IMR-90 (cell line): Measurements from ENCODE around the gene AKR1A1. TPM values are rescaled to one million over a fixed set of nuclear protein-coding genes. Genes with fewer than 3 reads are reported as not detected.

ENCODE experiments used
- ATAC-seq: fragments of 200-7000 bp; cut with Tn5 transposase; 2 replicates; pipeline ENCODE4 v1.9.1; 2020; ENCODE audit warnings: low read depth, mild to moderate bottlenecking, moderate library complexity
- BruUV-seq: library from RNA; stranded (reverse); fragments of 400-500 nt; replicated peaks from 2 replicates; lab custom pipeline; 2021; lab: Mats Ljungman, UMichigan
- CTCF ChIA-PET: fragments of 300-600 bp; formaldehyde crosslinking; extraction: SDS; loops from one replicate; lab custom pipeline; 2021; ENCODE audit warnings: antibody characterized with exemption; lab: Yijun Ruan, JAX
- POLR2A ChIA-PET: fragments of 300-600 bp; sonication (Branson Sonifier 250); formaldehyde crosslinking; loops from one replicate; lab custom pipeline; 2022; ENCODE audit warnings: antibody characterized with exemption; ENCODE audit not compliant: unreplicated experiment; lab: Charles Lee
- DNase-seq: peaks from one replicate; pipeline ENCODE4 v3.0.0; 2013
- H2AFZ ChIP-seq: replicated peaks from 2 replicates; pipeline ENCODE3; 2013; ENCODE audit warnings: low read length, mild to moderate bottlenecking; ENCODE audit not compliant: poor library complexity
- H2AK5ac ChIP-seq: 2 replicates; pipeline ENCODE4 v1.6.1; 2013; ENCODE audit warnings: low read depth, low read length, inconsistent platforms
- H2AK9ac ChIP-seq: replicated peaks from 2 replicates; pipeline ENCODE3; 2013; ENCODE audit warnings: mild to moderate bottlenecking, low read depth, low read length, moderate library complexity; ENCODE audit not compliant: poor library complexity
- H2BK120ac ChIP-seq: 2 replicates; pipeline ENCODE4 v1.6.1; 2013; ENCODE audit warnings: low read depth, low read length, inconsistent platforms
- H2BK15ac ChIP-seq: 3 replicates; pipeline ENCODE4 v1.6.1; 2013; ENCODE audit warnings: low read depth, low read length, inconsistent platforms
- H2BK20ac ChIP-seq: 2 replicates; pipeline ENCODE4 v1.6.1; 2013; ENCODE audit warnings: low read depth, mild to moderate bottlenecking, inconsistent platforms, low read length, moderate library complexity
- H2BK5ac ChIP-seq: 2 replicates; pipeline ENCODE4 v1.6.1; 2013; ENCODE audit warnings: mild to moderate bottlenecking, low read depth, low read length, inconsistent platforms; ENCODE audit not compliant: poor library complexity, severe bottlenecking
- H3K14ac ChIP-seq: replicated peaks from 2 replicates; pipeline ENCODE4 v1.6.1; 2013; ENCODE audit warnings: low read depth, low read length, inconsistent platforms
- H3K18ac ChIP-seq: 2 replicates; pipeline ENCODE4 v1.6.1; 2013; ENCODE audit warnings: low read depth, low read length, control low read depth
- H3K23ac ChIP-seq: 2 replicates; pipeline ENCODE4 v1.6.1; 2013; ENCODE audit warnings: low read depth, low read length, inconsistent platforms
- H3K27ac ChIP-seq: 2 replicates; pipeline ENCODE4 v1.5.1; 2013; ENCODE audit warnings: mild to moderate bottlenecking, control low read depth, low read length; ENCODE audit not compliant: insufficient read depth
- H3K27me3 ChIP-seq: 2 replicates; pipeline ENCODE4 v1.6.1; 2013; ENCODE audit warnings: low read length; ENCODE audit not compliant: control insufficient read depth, insufficient read depth
- H3K36me3 ChIP-seq: 2 replicates; pipeline ENCODE4 v1.6.1; 2013; ENCODE audit warnings: low read length, mixed read lengths; ENCODE audit not compliant: control insufficient read depth, insufficient read depth
- H3K4ac ChIP-seq: 2 replicates; pipeline ENCODE4 v1.6.1; 2013; ENCODE audit warnings: low read depth, low read length, inconsistent platforms
- H3K4me1 ChIP-seq: 2 replicates; pipeline ENCODE4 v1.6.1; 2013; ENCODE audit warnings: low read length, mixed read lengths; ENCODE audit not compliant: control insufficient read depth, insufficient read depth
- H3K4me2 ChIP-seq: 2 replicates; pipeline ENCODE4 v1.6.1; 2013; ENCODE audit warnings: low read depth, mild to moderate bottlenecking, control low read depth, low read length, moderate library complexity
- H3K4me3 ChIP-seq: 2 replicates; pipeline ENCODE4 v1.5.1; 2013; ENCODE audit warnings: low read depth, mild to moderate bottlenecking, control low read depth, low read length, moderate library complexity; ENCODE audit not compliant: insufficient read depth
- H3K56ac ChIP-seq: 2 replicates; pipeline ENCODE4 v1.6.1; 2013; ENCODE audit warnings: low read length, inconsistent platforms; ENCODE audit not compliant: insufficient read depth; ENCODE audit errors: extremely low read depth
- H3K79me1 ChIP-seq, 2 experiments: 2 replicates each; pipeline ENCODE4 v1.6.1; 2013; ENCODE audit warnings: low read length in 2 of 2, inconsistent platforms in 1 of 2, low read depth in 1 of 2
- H3K9ac ChIP-seq: 2 replicates; pipeline ENCODE4 v1.6.1; 2013; ENCODE audit warnings: low read depth, low read length, control low read depth
- H3K9me1 ChIP-seq: 2 replicates; pipeline ENCODE4 v1.6.1; 2013; ENCODE audit warnings: low read length, inconsistent platforms; ENCODE audit not compliant: insufficient read depth
- H3K9me3 ChIP-seq: 2 replicates; pipeline ENCODE4 v1.6.1; 2013; ENCODE audit warnings: low read length; ENCODE audit not compliant: control insufficient read depth, insufficient read depth
- H4K20me1 ChIP-seq: 2 replicates; pipeline ENCODE4 v1.6.1; 2013; ENCODE audit warnings: low read length, inconsistent platforms; ENCODE audit not compliant: insufficient read depth
- H4K5ac ChIP-seq: 2 replicates; pipeline ENCODE4 v1.6.1; 2013; ENCODE audit warnings: mild to moderate bottlenecking, low read depth, low read length, control low read depth
- H4K8ac ChIP-seq, 2 experiments: 2 replicates each; pipeline ENCODE4 v1.6.1; 2013; ENCODE audit warnings: low read depth in 2 of 2, low read length in 2 of 2, control low read depth in 1 of 2, inconsistent platforms in 1 of 2
- H4K91ac ChIP-seq: 2 replicates; pipeline ENCODE4 v1.6.1; 2013; ENCODE audit warnings: low read depth, low read length, inconsistent platforms; ENCODE audit not compliant: insufficient read depth
- BHLHE40 ChIP-seq: fragments of 150-350 bp; IDR thresholded peaks from 2 replicates; pipeline ENCODE4 v1.6.1; 2016; ENCODE audit warnings: mild to moderate bottlenecking, low read depth, low read length
- CHD1 ChIP-seq: IDR thresholded peaks from 2 replicates; pipeline ENCODE4 v1.6.1; 2012; ENCODE audit warnings: low read depth, low read length, improper control_type of control experiment
- FOS ChIP-seq: fragments of 150-350 bp; IDR thresholded peaks from 2 replicates; pipeline ENCODE4 v1.6.1; 2016; ENCODE audit warnings: low read depth, low read length
- NFE2L2 ChIP-seq: fragments of 150-350 bp; IDR thresholded peaks from 2 replicates; pipeline ENCODE4 v1.6.1; 2016; ENCODE audit warnings: low read depth, mild to moderate bottlenecking, low read length
- POLR2A ChIP-seq: IDR thresholded peaks from 2 replicates; pipeline ENCODE4 v1.6.1; 2012; ENCODE audit warnings: mild to moderate bottlenecking, low read depth, low read length
- RAD21 ChIP-seq: IDR thresholded peaks from 2 replicates; pipeline ENCODE4 v1.6.1; 2012; ENCODE audit warnings: low read length, improper control_type of control experiment
- RCOR1 ChIP-seq: IDR thresholded peaks from 2 replicates; pipeline ENCODE4 v1.6.1; 2012; ENCODE audit warnings: mild to moderate bottlenecking, low read length, improper control_type of control experiment; ENCODE audit not compliant: insufficient replicate concordance
- SMC3 ChIP-seq: fragments of 150-350 bp; IDR thresholded peaks from 2 replicates; pipeline ENCODE4 v1.6.1; 2016; ENCODE audit warnings: low read depth, mild to moderate bottlenecking, antibody characterized with exemption, low read length, moderate library complexity
- WGBS, 2 experiments: methylation state at CpG; one replicate each; pipeline versions ENCODE4 v1.1.5 to v1.1.7; 2013; ENCODE audit warnings: missing lambda C conversion rate in 2 of 2; ENCODE audit not compliant: insufficient read length in 1 of 2; ENCODE audit errors: extremely low coverage in 2 of 2; 5-methylcytosine and 5-hydroxymethylcytosine counted together
- dilution Hi-C: fragments of 300-500 bp; cut with HindIII; formaldehyde crosslinking; loops from one replicate; pipeline ENCODE4 v1.14.3; 2018; ENCODE audit warnings: low sequenced_read_pairs; ENCODE audit not compliant: unreplicated experiment
- in situ Hi-C: fragments of 300-500 bp; cut with MboI; formaldehyde crosslinking; loops from 3 replicates; pipeline ENCODE4 v1.14.3; 2019; ENCODE audit warnings: low sequenced_read_pairs, inconsistent platforms, mixed read lengths
- intact Hi-C: fragments of 100-400 bp; cut with micrococcal nuclease; formaldehyde crosslinking; loops from 2 replicates; pipeline ENCODE4 v1.10.0; 2022
- polyA plus RNA-seq, 3 experiments: library from polyadenylated mRNA; depleted of rRNA; stranded (reverse); fragments of >200 nt; gene quantifications; 2 replicates each; pipeline ENCODE4 v1.2.3, GENCODE V29; 2012; ENCODE audit warnings: low replicate concordance in 1 of 3
- total RNA-seq: library from RNA; depleted of rRNA; stranded (reverse); fragments of >200 nt; gene quantifications from 2 replicates; pipeline ENCODE4 v1.2.3, GENCODE V29; 2012
- TF ChIP-seq, protein P1 (sequence below): conservative IDR thresholded peaks from 2 replicates; pipeline ENCODE4 v1.5.1; 2012; ENCODE audit warnings: mild to moderate bottlenecking, low read depth, low read length, improper control_type of control experiment
- TF ChIP-seq, protein P2 (sequence below): fragments of 150-350 bp; IDR thresholded peaks from 2 replicates; pipeline ENCODE4 v1.6.1; 2017; ENCODE audit warnings: mild to moderate bottlenecking, antibody characterized with exemption, low read length, low read depth
- TF ChIP-seq, protein P3 (sequence below): fragments of 150-350 bp; IDR thresholded peaks from 2 replicates; pipeline ENCODE4 v1.6.1; 2016; ENCODE audit warnings: low read depth, mild to moderate bottlenecking, low read length, moderate library complexity, borderline replicate concordance

The AKR1A1 gene
- total and polyA plus RNA-seq, 2 of the 4 experiments (the other 2 are of a cell fraction), result 141 to 151 TPM

DNA sequence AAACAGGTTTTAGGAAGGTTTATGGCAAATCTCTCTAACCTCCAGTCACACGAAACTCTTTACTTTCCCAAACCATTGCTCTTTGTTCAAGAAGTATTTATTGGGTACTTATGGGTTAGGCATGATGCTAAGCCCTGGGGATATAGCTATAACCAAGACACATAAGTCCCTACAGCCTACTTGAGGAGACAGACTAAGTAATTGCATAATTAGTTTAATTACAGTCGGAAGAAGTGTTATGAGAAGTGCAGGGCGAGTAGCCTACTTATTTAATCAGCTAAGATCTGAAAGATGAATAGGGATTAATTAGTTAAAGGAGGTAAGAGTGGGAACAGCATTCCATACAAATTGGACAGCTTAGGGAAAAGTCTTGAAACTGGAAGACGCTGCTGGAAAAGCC, 20.0 kb downstream of the AKR1A1 start:
- H4K20me1 ChIP-seq, result no peaks in the 10 kb centered on the region; the same call in 1 of the 2 replicates
- CTCF ChIA-PET, result interaction anchor here (0.5 to 1.7 kb wide), 4 partner anchors 12 to 617 kb away, joined by 3 to 5 read pairs (median 4); no protein-coding TSS in a partner anchor
- no peak overlapping the region for H3K4me2 ChIP-seq
- no peak overlapping the region for H2AFZ ChIP-seq
- H4K91ac ChIP-seq, result no peak overlapping the region
- dilution Hi-C loops, result no loop called here
- H3K23ac ChIP-seq, result no peak overlapping the region
- POLR2A ChIA-PET, result no interaction called here
- H4K8ac ChIP-seq, result no peak overlapping the region
- H2BK120ac ChIP-seq, result no peak overlapping the region
- no peak overlapping the region for H2BK20ac ChIP-seq
- ATAC-seq (no peak), DNase-seq (no peak)
- no peak overlapping the region for H3K4me3 ChIP-seq
- no peak overlapping the region for H3K4ac ChIP-seq
- H3K9me1 ChIP-seq, result no peaks in the 10 kb centered on the region
- H3K9me3 ChIP-seq, result no peaks in the 10 kb centered on the region
- no peaks in the 10 kb centered on the region for H3K4me1 ChIP-seq
- H3K36me3 ChIP-seq, result peaks cover 31% of the 10 kb centered on the region
- BruUV-seq, result no TSS peak
- WGBS, 2 experiments, result 100% methylated on average over 1 of the region's 4 CpGs; no CpG with 5 or more reads in 1 of the 2 experiments
- H2AK5ac ChIP-seq, result no peak overlapping the region
- no peak overlapping the region for H4K5ac ChIP-seq
- intact Hi-C loops, result loop anchor here (1.0 to 5.0 kb wide), 4 partner anchors 58 to 558 kb away; partner anchors contain the start of genes HECTD3, TESK2 and UROD
- H3K56ac ChIP-seq, result no peak overlapping the region
- H3K18ac ChIP-seq, result no peak overlapping the region
- in situ Hi-C loops, result loop anchor here (5.0 kb wide), 1 partner anchor 213 kb away; no protein-coding TSS in a partner anchor
- no peak overlapping the region for H2AK9ac ChIP-seq
- no peak overlapping the region for H2BK15ac ChIP-seq
- TF ChIP-seq, protein P1, sequence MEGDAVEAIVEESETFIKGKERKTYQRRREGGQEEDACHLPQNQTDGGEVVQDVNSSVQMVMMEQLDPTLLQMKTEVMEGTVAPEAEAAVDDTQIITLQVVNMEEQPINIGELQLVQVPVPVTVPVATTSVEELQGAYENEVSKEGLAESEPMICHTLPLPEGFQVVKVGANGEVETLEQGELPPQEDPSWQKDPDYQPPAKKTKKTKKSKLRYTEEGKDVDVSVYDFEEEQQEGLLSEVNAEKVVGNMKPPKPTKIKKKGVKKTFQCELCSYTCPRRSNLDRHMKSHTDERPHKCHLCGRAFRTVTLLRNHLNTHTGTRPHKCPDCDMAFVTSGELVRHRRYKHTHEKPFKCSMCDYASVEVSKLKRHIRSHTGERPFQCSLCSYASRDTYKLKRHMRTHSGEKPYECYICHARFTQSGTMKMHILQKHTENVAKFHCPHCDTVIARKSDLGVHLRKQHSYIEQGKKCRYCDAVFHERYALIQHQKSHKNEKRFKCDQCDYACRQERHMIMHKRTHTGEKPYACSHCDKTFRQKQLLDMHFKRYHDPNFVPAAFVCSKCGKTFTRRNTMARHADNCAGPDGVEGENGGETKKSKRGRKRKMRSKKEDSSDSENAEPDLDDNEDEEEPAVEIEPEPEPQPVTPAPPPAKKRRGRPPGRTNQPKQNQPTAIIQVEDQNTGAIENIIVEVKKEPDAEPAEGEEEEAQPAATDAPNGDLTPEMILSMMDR, result no peak
- no peak for TF ChIP-seq FOS
- TF ChIP-seq, protein P2, sequence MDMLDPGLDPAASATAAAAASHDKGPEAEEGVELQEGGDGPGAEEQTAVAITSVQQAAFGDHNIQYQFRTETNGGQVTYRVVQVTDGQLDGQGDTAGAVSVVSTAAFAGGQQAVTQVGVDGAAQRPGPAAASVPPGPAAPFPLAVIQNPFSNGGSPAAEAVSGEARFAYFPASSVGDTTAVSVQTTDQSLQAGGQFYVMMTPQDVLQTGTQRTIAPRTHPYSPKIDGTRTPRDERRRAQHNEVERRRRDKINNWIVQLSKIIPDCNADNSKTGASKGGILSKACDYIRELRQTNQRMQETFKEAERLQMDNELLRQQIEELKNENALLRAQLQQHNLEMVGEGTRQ, result no peak
- TF ChIP-seq, protein P3, sequence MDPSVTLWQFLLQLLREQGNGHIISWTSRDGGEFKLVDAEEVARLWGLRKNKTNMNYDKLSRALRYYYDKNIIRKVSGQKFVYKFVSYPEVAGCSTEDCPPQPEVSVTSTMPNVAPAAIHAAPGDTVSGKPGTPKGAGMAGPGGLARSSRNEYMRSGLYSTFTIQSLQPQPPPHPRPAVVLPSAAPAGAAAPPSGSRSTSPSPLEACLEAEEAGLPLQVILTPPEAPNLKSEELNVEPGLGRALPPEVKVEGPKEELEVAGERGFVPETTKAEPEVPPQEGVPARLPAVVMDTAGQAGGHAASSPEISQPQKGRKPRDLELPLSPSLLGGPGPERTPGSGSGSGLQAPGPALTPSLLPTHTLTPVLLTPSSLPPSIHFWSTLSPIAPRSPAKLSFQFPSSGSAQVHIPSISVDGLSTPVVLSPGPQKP, result no peak
- no peak for TF ChIP-seq NFE2L2
- no peak for TF ChIP-seq RCOR1
- TF ChIP-seq BHLHE40, result no peak
- no peak for TF ChIP-seq SMC3
- TF ChIP-seq RAD21, result no peak
- TF ChIP-seq POLR2A, result no peak
- no peak for TF ChIP-seq CHD1
- H3K27me3 ChIP-seq, result no peaks in the 10 kb centered on the region
- H3K9ac ChIP-seq, result no peak overlapping the region
- peaks cover 0 to 7% of the 10 kb centered on the region in 2 experiments; a peak in 1 of 4 replicates for H3K79me1 ChIP-seq
- H3K14ac ChIP-seq, result no peak overlapping the region
- H3K27ac ChIP-seq, result no peak overlapping the region
- H2BK5ac ChIP-seq, result no peak overlapping the region
